GM19193 (cell line): Measurements from ENCODE around the gene DHRS4.

Experiments used
- POLR2A ChIP-seq: IDR thresholded peaks from 4 replicates; pipeline ENCODE4 v1.6.1; 2011; ENCODE audit not compliant: insufficient read depth, insufficient read length; ENCODE audit errors: extremely low read depth

Gene DHRS4

GRCh38 chr14:24013654-24014514 lies 60.3 kb downstream of the DHRS4 start:
- TF ChIP-seq POLR2A, result no peak
